K562 (cell line): Measurements from ENCODE around the gene ZDHHC8. TPM values are rescaled to one million over a fixed set of nuclear protein-coding genes. Genes with fewer than 3 reads are reported as not detected.

Experiments
- BRD4 ChIP-seq: fragments of 200-600 bp; sonication (generic); IDR thresholded peaks from 2 replicates; pipeline ENCODE4 v1.6.1; 2017; ENCODE audit warnings: inconsistent platforms
- NFATC3 ChIP-seq: fragments of 450-650 bp; IDR thresholded peaks from 2 replicates; pipeline ENCODE4 v1.6.1; 2017; ENCODE audit warnings: mild to moderate bottlenecking
- NRF1 ChIP-seq, 2 experiments: fragments of 450-650 bp; IDR thresholded peaks in 1 of 2; conservative IDR thresholded peaks in 1 of 2; 2 replicates each; pipeline ENCODE4 v1.6.1; 2014; ENCODE audit warnings: mild to moderate bottlenecking in 2 of 2
- TAF1 ChIP-seq: IDR thresholded peaks from 2 replicates; pipeline ENCODE4 v1.6.1; 2011; ENCODE audit warnings: mild to moderate bottlenecking, low read length, moderate library complexity; ENCODE audit not compliant: insufficient read depth, control insufficient read depth, severe bottlenecking; ENCODE audit errors: extremely low read depth
- ZNF695 ChIP-seq: fragments of 450-650 bp; formaldehyde crosslinking; IDR thresholded peaks from 2 replicates; pipeline ENCODE4 v1.4.0; 2020; ENCODE audit warnings: mild to moderate bottlenecking, moderate library complexity
- polyA plus RNA-seq, 8 experiments: library from polyadenylated mRNA; depleted of rRNA in 4 of 8; stranded (reverse) in 5 of 8; unstranded in 3 of 8; fragments of >200 nt; fragmentation: Nextera tagmentation in 2 of 8; fragmentation: Illumina TruSeq in 1 of 8; extraction: Ambion mirVana in 2 of 8; extraction: Trizol in 1 of 8; gene quantifications; 2 replicates each; pipeline versions ENCODE4 v1.2.1 to v1.2.3, GENCODE V29; 2011 to 2014; ENCODE audit warnings: inconsistent platforms in 1 of 8, missing spikeins in 1 of 8
- total RNA-seq, 7 experiments: library from RNA; depleted of rRNA in 6 of 7; stranded (reverse); fragments of >200 nt in 6 of 7; fragmentation: Illumina TruSeq in 2 of 7; extraction: Trizol in 2 of 7; gene quantifications; 2 replicates each; pipeline versions ENCODE4 v1.2.1 to v1.2.3, GENCODE V29; 2011 to 2021; ENCODE audit warnings: low replicate concordance in 1 of 7
- TF ChIP-seq, protein P1 (sequence below), 2 experiments: fragments of 450-650 bp in 1 of 2; IDR thresholded peaks; 2 replicates each; pipeline ENCODE4 v1.6.1; 2011 to 2017; ENCODE audit warnings: low read depth in 2 of 2, antibody characterized with exemption in 1 of 2, borderline replicate concordance in 1 of 2, low read length in 1 of 2, mild to moderate bottlenecking in 1 of 2, mixed read lengths in 1 of 2; ENCODE audit not compliant: control insufficient read depth in 1 of 2
- TF ChIP-seq, protein P2 (sequence below): sonication (generic); formaldehyde crosslinking; IDR thresholded peaks from 2 replicates; pipeline ENCODE4 v1.9.0; 2022; ENCODE audit warnings: mild to moderate bottlenecking, missing genetic modification reagents
- TF ChIP-seq, protein P3 (sequence below): fragments of 450-650 bp; IDR thresholded peaks from 2 replicates; pipeline ENCODE4 v1.6.1; 2016; ENCODE audit warnings: mild to moderate bottlenecking, moderate library complexity

ZDHHC8 gene
- total and polyA plus RNA-seq, 9 of the 15 experiments (the other 6 are each of a cell fraction or from before 2014, with no cell fraction given): 0.04 to 109 (median 16.4) TPM

DNA sequence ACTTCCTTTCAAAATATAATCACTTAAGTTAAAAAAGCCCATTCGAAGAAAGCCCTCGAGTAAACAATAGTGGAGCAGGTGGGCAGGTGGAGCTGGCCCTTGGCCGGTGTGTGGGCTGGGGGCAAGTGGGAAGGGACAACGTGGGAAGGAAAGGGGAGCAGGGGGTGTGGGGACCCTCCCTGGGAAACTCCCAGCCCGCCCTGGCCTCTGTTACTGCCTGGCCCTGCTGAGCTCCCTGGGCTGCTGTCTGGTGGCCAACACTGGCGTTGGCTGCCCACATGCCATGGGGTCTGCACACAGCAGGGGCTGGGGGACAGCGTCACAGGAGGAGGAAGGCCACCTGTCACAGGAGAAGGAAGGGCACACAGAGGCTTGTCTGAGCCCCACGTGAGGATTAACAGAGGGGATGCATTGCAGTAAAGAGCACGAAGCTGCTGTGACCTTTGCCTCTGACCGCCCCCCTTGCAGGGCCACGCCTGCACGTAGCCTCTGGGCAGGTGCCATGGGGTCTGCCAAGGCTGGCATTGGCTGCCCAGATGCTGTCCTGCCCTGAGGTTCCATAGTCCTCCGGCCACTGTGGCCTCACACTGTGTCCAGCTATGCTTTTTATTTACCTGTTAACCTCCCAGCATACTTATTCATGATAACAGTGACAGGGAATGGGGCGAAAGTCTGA lies 55.4 kb downstream of the ZDHHC8 start (continued):
- TF ChIP-seq, protein P1, sequence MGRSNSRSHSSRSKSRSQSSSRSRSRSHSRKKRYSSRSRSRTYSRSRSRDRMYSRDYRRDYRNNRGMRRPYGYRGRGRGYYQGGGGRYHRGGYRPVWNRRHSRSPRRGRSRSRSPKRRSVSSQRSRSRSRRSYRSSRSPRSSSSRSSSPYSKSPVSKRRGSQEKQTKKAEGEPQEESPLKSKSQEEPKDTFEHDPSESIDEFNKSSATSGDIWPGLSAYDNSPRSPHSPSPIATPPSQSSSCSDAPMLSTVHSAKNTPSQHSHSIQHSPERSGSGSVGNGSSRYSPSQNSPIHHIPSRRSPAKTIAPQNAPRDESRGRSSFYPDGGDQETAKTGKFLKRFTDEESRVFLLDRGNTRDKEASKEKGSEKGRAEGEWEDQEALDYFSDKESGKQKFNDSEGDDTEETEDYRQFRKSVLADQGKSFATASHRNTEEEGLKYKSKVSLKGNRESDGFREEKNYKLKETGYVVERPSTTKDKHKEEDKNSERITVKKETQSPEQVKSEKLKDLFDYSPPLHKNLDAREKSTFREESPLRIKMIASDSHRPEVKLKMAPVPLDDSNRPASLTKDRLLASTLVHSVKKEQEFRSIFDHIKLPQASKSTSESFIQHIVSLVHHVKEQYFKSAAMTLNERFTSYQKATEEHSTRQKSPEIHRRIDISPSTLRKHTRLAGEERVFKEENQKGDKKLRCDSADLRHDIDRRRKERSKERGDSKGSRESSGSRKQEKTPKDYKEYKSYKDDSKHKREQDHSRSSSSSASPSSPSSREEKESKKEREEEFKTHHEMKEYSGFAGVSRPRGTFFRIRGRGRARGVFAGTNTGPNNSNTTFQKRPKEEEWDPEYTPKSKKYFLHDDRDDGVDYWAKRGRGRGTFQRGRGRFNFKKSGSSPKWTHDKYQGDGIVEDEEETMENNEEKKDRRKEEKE (IDR thresholded peaks at IDR 0.05; ENCODE audit: borderline replicate concordance in 1 of 2, control insufficient read depth in 1 of 2, low read depth in 2 of 2, low read length in 1 of 2): no peak
- TF ChIP-seq NFATC3: no peak
- no peak for TF ChIP-seq TAF1
- no peak for TF ChIP-seq NRF1 (conservative IDR thresholded peaks at IDR 0.05 in 1 of 2, IDR thresholded peaks at IDR 0.05 in 1 of 2)
- TF ChIP-seq, protein P2, sequence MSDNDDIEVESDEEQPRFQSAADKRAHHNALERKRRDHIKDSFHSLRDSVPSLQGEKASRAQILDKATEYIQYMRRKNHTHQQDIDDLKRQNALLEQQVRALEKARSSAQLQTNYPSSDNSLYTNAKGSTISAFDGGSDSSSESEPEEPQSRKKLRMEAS (CRISPR knock-in tag): no peak
- TF ChIP-seq ZNF695: no peak
- TF ChIP-seq BRD4: no peak
- TF ChIP-seq, protein P3, sequence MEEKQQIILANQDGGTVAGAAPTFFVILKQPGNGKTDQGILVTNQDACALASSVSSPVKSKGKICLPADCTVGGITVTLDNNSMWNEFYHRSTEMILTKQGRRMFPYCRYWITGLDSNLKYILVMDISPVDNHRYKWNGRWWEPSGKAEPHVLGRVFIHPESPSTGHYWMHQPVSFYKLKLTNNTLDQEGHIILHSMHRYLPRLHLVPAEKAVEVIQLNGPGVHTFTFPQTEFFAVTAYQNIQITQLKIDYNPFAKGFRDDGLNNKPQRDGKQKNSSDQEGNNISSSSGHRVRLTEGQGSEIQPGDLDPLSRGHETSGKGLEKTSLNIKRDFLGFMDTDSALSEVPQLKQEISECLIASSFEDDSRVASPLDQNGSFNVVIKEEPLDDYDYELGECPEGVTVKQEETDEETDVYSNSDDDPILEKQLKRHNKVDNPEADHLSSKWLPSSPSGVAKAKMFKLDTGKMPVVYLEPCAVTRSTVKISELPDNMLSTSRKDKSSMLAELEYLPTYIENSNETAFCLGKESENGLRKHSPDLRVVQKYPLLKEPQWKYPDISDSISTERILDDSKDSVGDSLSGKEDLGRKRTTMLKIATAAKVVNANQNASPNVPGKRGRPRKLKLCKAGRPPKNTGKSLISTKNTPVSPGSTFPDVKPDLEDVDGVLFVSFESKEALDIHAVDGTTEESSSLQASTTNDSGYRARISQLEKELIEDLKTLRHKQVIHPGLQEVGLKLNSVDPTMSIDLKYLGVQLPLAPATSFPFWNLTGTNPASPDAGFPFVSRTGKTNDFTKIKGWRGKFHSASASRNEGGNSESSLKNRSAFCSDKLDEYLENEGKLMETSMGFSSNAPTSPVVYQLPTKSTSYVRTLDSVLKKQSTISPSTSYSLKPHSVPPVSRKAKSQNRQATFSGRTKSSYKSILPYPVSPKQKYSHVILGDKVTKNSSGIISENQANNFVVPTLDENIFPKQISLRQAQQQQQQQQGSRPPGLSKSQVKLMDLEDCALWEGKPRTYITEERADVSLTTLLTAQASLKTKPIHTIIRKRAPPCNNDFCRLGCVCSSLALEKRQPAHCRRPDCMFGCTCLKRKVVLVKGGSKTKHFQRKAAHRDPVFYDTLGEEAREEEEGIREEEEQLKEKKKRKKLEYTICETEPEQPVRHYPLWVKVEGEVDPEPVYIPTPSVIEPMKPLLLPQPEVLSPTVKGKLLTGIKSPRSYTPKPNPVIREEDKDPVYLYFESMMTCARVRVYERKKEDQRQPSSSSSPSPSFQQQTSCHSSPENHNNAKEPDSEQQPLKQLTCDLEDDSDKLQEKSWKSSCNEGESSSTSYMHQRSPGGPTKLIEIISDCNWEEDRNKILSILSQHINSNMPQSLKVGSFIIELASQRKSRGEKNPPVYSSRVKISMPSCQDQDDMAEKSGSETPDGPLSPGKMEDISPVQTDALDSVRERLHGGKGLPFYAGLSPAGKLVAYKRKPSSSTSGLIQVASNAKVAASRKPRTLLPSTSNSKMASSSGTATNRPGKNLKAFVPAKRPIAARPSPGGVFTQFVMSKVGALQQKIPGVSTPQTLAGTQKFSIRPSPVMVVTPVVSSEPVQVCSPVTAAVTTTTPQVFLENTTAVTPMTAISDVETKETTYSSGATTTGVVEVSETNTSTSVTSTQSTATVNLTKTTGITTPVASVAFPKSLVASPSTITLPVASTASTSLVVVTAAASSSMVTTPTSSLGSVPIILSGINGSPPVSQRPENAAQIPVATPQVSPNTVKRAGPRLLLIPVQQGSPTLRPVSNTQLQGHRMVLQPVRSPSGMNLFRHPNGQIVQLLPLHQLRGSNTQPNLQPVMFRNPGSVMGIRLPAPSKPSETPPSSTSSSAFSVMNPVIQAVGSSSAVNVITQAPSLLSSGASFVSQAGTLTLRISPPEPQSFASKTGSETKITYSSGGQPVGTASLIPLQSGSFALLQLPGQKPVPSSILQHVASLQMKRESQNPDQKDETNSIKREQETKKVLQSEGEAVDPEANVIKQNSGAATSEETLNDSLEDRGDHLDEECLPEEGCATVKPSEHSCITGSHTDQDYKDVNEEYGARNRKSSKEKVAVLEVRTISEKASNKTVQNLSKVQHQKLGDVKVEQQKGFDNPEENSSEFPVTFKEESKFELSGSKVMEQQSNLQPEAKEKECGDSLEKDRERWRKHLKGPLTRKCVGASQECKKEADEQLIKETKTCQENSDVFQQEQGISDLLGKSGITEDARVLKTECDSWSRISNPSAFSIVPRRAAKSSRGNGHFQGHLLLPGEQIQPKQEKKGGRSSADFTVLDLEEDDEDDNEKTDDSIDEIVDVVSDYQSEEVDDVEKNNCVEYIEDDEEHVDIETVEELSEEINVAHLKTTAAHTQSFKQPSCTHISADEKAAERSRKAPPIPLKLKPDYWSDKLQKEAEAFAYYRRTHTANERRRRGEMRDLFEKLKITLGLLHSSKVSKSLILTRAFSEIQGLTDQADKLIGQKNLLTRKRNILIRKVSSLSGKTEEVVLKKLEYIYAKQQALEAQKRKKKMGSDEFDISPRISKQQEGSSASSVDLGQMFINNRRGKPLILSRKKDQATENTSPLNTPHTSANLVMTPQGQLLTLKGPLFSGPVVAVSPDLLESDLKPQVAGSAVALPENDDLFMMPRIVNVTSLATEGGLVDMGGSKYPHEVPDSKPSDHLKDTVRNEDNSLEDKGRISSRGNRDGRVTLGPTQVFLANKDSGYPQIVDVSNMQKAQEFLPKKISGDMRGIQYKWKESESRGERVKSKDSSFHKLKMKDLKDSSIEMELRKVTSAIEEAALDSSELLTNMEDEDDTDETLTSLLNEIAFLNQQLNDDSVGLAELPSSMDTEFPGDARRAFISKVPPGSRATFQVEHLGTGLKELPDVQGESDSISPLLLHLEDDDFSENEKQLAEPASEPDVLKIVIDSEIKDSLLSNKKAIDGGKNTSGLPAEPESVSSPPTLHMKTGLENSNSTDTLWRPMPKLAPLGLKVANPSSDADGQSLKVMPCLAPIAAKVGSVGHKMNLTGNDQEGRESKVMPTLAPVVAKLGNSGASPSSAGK: no peak
